Measurements from ENCODE around the gene ABTB2. TPM values are rescaled to one million over a fixed set of nuclear protein-coding genes. Genes with fewer than 3 reads are reported as not detected.

ABTB2 gene
- polyA plus RNA-seq, 2 of the 4 experiments (the other 2 are of a cell fraction) = 8.9 to 15.4 TPM

- WGBS (ENCODE audit: missing lambda C conversion rate) = 93% methylated on average over 9 of the region's 9 CpGs
- no peak for TF ChIP-seq CTCF (IDR thresholded peaks at IDR 0.05)
- no peak for TF ChIP-seq SREBF2 (IDR thresholded peaks at IDR 0.05)
- no peak for TF ChIP-seq PHF8 (IDR thresholded peaks at IDR 0.05; ENCODE audit: borderline replicate concordance, low read depth)
- no peak for TF ChIP-seq MYC (IDR thresholded peaks at IDR 0.05; ENCODE audit: borderline replicate concordance, low read length)
- TF ChIP-seq NR3C1 (IDR thresholded peaks at IDR 0.05) = no peak
- TF ChIP-seq BHLHE40 (IDR thresholded peaks at IDR 0.05; ENCODE audit: low read depth, low read length) = no peak
- TF ChIP-seq HOXA7 (CRISPR knock-in tag; IDR thresholded peaks at IDR 0.05) = no peak
- TF ChIP-seq CBX8 (IDR thresholded peaks at IDR 0.05) = no peak
- TF ChIP-seq, protein P1, sequence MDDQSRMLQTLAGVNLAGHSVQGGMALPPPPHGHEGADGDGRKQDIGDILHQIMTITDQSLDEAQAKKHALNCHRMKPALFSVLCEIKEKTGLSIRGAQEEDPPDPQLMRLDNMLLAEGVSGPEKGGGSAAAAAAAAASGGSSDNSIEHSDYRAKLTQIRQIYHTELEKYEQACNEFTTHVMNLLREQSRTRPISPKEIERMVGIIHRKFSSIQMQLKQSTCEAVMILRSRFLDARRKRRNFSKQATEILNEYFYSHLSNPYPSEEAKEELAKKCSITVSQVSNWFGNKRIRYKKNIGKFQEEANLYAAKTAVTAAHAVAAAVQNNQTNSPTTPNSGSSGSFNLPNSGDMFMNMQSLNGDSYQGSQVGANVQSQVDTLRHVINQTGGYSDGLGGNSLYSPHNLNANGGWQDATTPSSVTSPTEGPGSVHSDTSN (IDR thresholded peaks at IDR 0.05) = no peak
- TF ChIP-seq GATA3 (IDR thresholded peaks at IDR 0.05; ENCODE audit: borderline replicate concordance) = no peak
- H3K4me1 ChIP-seq = peaks cover 57% of the 10 kb centered on the region
- ChIA-PET POLR2A (interaction anchor here (0.5 kb wide), 1 partner anchor 38 kb away, joined by 3 read pairs; no protein-coding TSS in a partner anchor), CTCF (interaction anchor here (0.9 to 2.3 kb wide), 3 partner anchors 10 to 109 kb away, joined by 3 to 7 read pairs (median 3); no protein-coding TSS in a partner anchor)
- no peak for ATAC-seq
- FAIRE-seq = no peak
- H3K27ac ChIP-seq = peak overlapping the region in 1 of 2 experiments; percentile 72; a peak in 2 of 6 replicates
- no peak overlapping the region for H3K4me2 ChIP-seq
- no peak overlapping the region for H3K4me3 ChIP-seq
- no peaks in the 10 kb centered on the region for H3K9me3 ChIP-seq
- no peak for DNase-seq (ENCODE audit: low read depth in 1 of 2, low spot score in 1 of 2)
These were observed 121.2 kb downstream of the ABTB2 start for GRCh38 chr11:34236572-34236971.

DNA sequence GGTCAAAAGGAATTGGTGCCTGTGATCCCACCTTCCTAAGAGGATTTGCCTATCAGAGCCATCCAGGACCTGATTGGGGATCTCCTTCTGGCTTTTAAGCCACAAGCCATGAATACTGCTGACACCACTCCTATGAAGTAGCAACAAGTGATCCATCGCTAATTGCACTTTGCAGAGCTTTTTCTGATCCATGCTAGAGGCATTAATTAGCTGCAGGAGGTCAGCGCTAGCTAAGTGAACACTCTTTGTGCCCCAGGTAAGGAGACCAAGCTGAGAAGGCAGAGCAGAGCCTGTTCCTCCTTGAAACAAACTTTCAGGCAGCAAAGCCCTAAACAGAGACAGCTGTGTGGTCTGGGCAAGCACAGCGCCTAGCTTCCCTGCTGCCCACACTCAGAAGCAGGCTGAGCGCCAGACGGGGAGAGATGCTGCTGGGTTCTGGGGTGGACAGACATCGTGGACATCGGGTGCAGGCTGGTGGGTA is 122.2 kb downstream of the ABTB2 start:
- H3K4me2 ChIP-seq = no peak overlapping the region
- POLR2A ChIA-PET = no interaction called here
- DNase-seq (ENCODE audit: low read depth in 1 of 2, low spot score in 1 of 2) (no peak), FAIRE-seq (no peak), ATAC-seq (no peak)
- H3K9me3 ChIP-seq = no peaks in the 10 kb centered on the region
- no peak overlapping the region for H3K4me3 ChIP-seq
- WGBS (ENCODE audit: missing lambda C conversion rate) = 82% methylated on average over 7 of the region's 7 CpGs
- H3K27ac ChIP-seq = peak overlapping the region in 1 of 2 experiments; percentile 91; a peak in 4 of 6 replicates
- TF ChIP-seq SMC3 (IDR thresholded peaks at IDR 0.05) = no peak
- TF ChIP-seq CHD2 (IDR thresholded peaks at IDR 0.05; ENCODE audit: low read length, partially characterized antibody) = no peak
- no peak for TF ChIP-seq TP53 (CRISPR knock-in tag; IDR thresholded peaks at IDR 0.05)
- no peak for TF ChIP-seq USF2 (IDR thresholded peaks at IDR 0.05)
- no peak for TF ChIP-seq EHMT2 (IDR thresholded peaks at IDR 0.05; ENCODE audit: low read depth)
- TF ChIP-seq RNF2 (IDR thresholded peaks at IDR 0.05; ENCODE audit: borderline replicate concordance, low read depth) = no peak
- TF ChIP-seq ZC3H11A (IDR thresholded peaks at IDR 0.05) = no peak
- TF ChIP-seq, protein P1 (IDR thresholded peaks at IDR 0.05) = no peak
- TF ChIP-seq MAFK (IDR thresholded peaks at IDR 0.05; ENCODE audit: partially characterized antibody) = no peak
- no peak for TF ChIP-seq CEBPB (IDR thresholded peaks at IDR 0.05)
- no peak for TF ChIP-seq CTCF (IDR thresholded peaks at IDR 0.05)
- TF ChIP-seq POLR2AphosphoS2 (conservative IDR thresholded peaks at IDR 0.05; ENCODE audit: low read length) = no peak
- no peak for TF ChIP-seq KDM1A (IDR thresholded peaks at IDR 0.05; ENCODE audit: low read depth)
- TF ChIP-seq, protein P2, sequence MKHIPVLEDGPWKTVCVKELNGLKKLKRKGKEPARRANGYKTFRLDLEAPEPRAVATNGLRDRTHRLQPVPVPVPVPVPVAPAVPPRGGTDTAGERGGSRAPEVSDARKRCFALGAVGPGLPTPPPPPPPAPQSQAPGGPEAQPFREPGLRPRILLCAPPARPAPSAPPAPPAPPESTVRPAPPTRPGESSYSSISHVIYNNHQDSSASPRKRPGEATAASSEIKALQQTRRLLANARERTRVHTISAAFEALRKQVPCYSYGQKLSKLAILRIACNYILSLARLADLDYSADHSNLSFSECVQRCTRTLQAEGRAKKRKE (CRISPR knock-in tag; IDR thresholded peaks at IDR 0.05; ENCODE audit: low read depth) = no peak
- H3K4me1 ChIP-seq = peaks cover 51% of the 10 kb centered on the region
- CTCF ChIA-PET = interaction anchor here (1.7 to 2.3 kb wide), 2 partner anchors 9 to 25 kb away, joined by 4 to 7 read pairs; no protein-coding TSS in a partner anchor

Data from A549 (cell line).